GM21717 (cell line): ENCODE data around the gene CTSC.
A peak's percentile ranks its signal among the peaks of the same experiment; 100 is the strongest.
"Not testable (repeated sequence)": the region's sequence is repeated elsewhere in the genome, so short reads cannot be mapped to it uniquely, and the experiment has no call there.

ENCODE experiments used
- ATAC-seq: cut with Tn5 transposase; IDR thresholded peaks from one replicate; pipeline ENCODE4 v1.9.1; 2021; ENCODE audit warnings: mild to moderate bottlenecking, moderate library complexity; ENCODE audit not compliant: unreplicated experiment

CTSC gene

DNA sequence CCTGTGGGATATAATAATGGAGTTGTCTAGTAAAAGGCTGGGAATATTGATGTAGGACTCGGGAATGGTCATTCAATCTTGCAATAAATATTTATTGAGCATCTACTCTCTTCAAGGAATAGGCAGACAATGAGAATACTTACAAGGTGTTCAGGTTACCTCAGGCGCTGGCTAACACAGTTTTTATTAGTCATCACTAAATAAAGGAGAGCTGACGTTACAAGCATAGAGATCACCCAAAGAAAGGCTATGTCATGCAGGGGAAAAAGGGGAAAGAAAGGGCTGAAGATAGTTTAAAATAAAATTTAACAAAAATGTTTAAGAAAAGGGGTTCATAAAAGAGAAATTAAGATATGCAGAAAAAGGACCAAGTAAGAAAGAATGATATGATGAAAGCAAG is 15.8 kb upstream of the CTSC start:
- no peak for ATAC-seq

DNA sequence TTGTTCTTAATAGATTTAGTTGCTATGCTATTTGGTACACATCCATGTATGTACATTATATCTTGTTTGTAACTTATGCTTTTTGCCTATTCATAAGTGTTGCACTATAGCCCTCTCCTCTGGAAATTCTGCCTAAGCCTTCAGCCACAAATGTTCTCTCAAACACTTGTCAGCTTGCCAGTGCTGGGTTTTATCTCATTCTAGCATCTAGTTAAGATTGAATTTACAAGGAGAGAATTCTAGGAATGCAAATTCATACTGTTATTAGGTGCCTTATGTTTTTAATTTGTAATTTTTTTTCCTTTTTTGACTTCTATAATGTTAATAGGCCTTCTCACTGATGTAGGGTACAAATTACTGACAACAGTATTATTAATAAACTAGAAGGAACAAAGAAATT is 14.6 kb upstream of the CTSC start:
- ATAC-seq = no peak

DNA sequence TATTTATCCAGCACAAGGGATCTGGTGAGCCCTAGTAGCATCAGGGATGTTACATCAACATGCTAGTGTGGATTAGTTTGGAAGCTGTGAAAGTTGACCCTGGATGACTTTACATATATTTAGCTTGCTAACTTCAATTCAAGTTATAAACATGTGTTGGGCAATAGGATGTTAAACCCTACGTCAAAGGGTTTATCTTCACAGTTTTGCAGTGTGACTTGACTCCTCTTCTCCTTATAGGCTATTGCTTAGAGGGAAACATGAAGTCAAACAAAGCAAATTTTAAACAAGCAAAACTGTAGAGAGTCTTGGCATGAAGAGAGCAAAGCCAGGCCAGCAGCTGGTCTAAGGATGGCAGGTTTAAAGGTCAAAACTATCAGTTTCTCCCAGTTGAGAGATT is 11.3 kb upstream of the CTSC start:
- no peak for ATAC-seq

DNA sequence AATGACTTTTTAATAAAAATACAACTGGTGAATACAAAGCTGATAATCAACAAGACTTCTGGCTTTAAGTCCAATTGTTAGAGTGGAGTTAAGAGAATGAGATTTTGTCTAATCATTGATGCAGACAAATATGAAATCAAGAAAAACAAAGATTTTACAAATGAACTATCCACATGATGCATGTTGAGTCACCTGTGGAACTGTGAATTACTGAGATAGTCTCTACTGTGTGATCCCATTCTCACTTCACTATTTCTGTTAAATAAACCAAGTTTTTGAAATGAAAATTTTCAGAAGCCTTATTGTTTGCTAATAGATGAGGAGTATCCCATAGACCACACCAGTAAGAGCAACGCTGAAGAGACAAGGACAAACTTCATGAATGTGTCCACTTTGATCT is 8.4 kb upstream of the CTSC start:
- ATAC-seq = no peak

DNA sequence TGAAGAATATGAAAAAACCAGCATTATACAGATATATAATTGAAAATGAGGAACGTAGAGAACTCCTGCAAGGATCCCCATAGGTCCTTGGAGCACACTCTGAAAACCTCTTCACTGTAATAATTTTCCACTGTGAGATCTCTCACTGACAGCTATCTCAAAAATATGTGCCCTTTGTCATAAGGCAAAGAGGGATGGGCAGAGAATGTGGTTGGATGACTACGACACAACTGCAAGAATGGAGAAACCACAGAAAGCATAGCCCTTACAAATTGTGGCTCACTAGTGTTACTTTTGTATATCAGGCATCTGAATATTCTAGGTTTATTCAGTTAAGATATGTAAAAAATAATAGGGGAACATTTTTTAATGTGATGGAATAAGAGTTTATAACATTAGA is 7.9 kb upstream of the CTSC start:
- ATAC-seq = no peak

DNA sequence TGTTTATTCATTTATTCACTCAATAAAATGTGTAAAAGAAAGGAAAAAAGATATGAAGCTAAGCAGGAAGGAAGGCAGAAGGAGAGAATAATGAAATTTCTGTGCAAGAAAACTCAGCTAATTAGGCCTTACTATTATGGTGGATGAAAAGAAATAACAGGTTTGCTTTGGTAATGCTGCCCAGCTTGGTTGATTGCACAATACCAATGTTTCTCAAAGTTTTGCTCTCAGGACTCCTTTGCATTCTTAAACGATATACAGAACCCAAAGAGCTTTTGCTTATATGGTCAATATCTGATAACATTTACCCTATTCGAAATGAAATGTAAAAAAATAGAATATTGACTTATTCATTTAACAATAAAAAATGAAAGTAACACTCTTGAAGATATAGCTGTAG is 7.3 kb upstream of the CTSC start:
- ATAC-seq = no peak

DNA sequence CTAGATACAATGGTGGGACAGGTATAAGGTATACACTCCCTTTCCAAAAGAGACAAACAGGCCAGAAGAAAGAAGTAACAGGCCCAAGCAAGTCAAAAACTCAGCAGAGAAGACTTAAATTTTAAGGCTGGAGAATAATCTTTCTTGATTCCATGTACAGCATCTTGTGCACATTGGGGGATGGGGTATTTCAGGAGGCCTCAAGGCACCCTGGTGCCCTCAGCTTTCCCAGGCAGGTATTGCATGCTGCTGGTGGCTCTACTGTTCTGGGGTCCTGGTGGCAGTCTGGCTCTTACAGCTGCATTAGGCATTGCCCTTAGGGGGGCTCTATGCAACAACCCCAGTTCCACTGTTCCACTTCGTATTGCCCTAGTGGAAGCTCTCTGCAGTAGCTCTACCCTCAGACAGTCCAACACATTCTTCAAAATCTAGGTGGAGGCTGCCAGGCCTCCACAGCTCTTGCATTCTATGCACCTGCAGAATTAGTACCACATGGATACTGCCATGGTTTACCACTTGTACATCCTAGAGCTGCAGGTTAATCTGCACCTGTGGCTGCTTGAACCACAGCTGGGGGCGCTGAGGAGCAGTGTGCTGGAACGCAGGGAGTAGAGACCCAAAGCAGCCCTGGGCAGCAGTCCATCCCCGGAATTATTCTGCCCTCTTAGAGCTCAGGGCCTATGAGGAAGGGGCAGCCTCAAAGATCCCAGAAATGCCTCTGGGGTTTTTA is 4.2 kb upstream of the CTSC start:
- no peak for ATAC-seq

DNA sequence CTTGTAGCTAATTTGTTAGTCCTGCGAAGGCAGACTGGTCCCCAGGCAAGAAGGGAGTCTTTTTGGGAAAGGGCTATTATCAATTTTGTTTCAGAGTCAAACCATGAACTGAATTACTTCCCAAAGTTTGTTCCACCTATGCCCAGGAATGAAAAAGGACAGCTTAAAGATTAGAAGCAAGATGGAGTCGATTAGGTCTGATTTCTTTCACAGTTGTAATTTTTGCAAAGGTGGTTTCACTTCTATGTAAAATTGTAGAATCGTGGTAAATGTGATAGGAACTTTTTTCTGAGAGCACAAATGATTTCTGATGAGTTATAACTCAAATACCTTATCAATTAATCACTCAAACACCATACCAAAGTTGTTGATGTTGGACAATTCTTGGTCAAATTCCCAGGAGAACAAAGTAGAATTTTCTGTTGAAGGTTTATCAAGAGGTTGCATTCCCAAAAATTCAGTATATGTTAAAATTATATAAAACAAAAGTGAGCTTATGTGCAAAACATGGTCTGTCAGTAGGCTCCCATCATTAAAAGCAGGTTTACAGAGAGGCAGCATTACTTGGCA is 2.9 kb upstream of the CTSC start:
- no peak for ATAC-seq

DNA sequence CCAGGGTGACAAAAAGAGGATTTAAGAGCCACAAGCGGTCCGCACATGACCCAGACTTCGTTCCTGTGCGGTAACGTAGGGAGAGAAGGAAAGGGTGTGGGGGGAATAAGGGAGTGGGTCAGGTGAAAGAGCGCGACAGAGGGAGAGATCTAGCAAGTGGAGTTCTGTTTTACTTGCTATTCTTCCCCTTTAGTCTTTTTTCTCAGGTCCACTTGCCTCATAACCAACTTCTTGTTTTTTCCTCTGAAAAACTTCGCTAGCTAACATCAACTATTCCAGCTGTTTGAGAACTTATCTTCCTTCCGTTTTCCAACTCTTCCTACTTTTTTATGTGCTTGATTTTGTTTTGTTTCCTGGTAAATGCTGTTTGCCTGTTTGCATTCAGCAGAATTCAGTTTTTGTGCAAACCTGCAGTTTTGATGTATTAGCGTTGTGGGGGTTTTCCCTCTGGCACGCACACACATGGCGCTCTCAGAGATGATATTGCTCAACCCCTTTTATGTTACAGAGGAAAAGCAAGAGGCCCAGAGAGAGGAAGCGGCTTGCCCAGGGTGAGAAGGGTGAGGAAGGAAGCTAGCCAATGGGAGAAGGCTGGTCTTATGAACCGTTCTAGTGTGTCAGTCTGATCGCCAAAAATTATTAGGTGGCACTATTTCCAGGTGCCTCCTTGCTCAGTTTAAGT is 592 bp upstream of the CTSC start:
- ATAC-seq = peak; percentile 67

DNA sequence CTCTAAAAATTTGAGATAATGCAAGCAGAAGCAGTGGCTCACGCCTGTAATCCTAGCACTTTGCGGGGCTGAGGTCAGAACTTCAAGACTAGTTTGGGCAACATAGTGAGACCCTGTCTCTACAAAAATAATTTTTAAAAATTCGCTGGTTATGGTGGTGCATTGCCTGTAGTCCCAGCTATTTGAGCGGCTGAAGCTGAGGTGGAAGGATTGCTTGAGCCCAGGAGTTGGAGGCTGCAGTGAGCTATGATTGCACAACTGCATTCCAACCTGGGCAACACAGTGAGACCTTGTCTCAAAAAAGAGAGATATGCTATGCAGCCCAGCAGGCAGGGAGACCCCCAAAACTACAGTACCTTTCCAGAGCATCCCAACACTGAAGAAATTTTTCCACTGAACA is 2.3 kb downstream of the CTSC start:
- no peak for ATAC-seq

DNA sequence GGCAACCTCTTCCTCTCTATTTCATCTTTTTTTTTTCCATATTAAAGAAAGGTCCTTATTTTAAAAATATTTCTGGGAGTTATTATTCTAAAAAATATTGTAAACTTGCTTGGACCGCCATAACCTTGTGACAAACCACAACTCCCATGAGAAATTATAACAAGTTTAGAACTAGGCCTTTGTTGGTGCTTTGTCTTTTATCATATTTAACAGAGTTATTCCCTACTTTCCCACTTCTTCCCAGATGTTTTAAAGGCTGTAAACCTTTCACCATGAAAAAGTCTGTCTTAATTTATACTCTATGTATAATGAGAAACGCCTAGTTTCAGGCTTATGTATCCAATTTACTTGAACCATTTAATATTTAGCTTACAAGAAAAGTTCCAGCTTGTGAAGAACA is 3.7 kb downstream of the CTSC start:
- ATAC-seq = no peak

DNA sequence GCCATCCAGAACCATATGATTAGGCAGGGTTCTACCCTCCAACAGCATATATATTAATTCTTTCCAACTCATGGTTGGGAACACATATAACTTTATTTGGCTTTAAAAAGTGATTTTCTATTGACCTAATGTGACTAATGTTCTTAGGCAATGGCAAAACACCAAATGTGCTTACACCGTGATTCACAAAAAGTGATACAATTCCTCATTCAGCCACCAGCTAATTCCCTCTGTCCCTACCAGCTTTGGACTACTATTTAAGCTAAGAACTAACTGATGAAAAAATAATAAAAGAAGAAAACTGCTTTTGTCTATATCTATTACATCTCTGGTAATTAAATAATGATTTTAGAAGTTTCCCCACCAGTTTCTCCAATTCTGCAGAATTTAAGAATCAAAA is 4.7 kb downstream of the CTSC start:
- no peak for ATAC-seq

DNA sequence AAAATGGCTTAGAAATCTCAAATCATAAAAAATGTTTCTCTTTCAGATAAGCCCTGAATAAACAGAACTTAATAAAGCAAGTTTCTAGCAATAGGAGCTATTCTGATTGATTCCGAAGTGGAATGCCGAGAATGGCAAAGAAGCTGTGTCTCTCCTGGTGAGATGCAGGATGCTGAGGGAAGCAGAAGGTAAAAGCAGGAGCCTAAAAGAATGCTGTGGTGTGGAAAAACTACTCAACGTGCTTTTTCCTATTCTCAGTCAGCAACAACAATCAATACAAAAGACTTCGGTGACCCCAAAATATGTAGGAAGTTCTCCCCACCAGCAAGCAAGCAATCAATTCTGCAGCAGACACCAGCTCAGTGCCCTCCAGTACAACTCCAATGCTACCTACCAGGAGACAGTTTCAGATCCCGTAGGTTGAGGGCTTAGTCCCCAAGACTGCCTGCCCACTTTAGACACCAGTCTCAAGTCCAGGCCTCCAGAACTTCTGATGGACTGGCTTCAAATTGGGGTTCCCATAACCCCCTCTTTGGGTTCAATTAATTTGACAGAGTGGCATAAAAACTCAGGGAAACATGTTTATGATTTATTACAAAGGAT is 6.6 kb downstream of the CTSC start:
- no peak for ATAC-seq

DNA sequence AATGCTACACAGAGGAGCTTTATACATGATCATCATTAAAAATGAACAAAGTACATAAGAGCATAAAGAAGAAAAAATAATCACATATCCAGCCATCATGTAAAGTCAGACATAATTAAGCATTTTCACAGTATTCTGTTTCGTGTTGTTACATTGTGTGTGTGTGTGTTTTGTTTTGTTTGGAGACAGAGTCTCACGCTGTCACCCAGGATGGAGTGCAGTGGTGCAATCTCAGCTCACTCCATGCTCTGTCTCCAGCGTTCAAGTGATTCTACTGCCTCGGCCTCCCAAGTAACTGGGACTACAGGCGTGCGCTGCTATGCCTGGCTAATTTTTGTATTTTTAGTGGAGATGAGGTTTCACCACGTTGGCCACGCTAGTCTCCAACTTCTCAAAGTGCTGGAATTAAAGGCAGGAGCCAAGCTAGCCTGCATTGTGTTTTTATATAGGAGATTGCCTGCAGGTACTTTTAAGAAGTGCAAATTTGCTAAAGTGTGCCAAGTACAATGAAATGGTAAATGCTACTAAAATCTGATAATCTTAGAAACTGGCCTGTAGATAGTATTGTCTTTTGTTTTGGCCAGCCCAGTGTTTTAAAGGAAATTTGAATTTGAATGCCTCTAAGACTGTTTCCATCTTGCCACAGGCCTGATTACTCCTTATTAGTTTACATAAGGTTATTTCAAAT is 7.8 kb downstream of the CTSC start:
- ATAC-seq = no peak

DNA sequence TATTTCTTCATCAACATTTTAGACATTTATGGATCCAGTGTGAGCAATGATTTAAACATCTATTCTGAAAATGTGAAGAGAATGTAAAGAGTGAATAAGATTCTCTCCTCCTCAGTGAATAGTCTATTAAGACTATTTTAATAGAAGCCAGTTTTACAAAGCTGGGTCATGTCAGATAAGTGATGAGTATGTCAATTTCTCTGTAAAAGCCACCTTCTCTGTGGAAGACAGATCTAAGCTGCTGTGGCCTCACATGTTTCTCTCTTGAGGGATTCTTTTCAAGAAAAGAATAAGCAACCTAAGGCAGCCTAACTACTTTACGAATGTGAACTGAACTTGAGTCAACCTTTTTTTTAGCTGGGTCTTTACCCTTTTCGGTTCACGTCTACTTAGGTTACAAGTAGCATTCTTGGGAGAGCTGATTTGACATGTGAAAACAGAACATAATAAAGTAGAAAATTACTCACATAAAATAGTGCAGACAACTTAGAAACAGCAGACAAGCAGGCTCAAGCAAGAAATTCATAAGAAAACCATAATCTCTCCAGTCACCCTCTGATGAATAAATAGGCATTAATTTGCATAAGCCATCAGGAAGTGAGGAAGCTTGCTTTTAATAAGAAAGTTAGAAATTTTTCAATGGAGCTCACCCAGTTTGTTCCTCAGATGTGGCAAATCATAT is 9.9 kb downstream of the CTSC start:
- ATAC-seq = peak; percentile 36

DNA sequence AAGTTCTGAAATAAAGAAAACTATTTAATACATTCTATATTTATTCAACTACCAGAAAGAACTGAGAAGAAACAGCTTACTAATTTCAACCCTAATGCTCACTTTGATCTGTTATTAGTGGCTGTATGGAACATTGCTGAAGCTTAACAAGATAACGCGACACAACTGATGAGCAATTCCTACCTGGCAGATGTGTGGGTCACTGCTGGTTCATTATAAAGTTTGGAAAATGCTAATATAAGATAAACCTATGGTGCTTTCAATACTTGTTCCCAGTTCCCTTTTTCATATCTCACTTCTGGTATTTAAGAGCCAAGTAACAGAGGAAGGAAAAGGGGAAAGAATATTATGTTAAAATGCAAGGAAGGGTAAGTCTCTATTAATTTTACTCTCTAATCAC is 10.5 kb downstream of the CTSC start:
- peak; percentile 79 for ATAC-seq

DNA sequence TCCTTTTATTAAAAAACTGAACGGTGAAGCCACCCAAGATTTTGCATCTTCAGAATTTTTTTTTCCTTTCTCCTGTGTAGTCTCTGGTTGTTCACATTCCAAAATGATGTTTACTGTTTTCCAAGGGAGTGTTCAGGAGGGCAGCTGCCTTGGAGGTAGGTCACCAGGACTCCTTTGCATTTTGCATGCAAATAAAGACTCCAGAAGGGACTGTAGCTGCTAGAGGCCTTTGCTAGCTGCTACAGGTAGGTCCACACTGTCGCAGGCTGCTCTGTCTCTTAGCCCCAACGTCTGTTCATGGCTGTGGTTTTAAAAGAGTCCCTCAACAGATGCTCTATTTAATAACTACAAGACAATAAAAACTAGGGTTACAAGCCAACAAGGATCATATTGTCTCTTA is 11.4 kb downstream of the CTSC start:
- ATAC-seq = no peak

DNA sequence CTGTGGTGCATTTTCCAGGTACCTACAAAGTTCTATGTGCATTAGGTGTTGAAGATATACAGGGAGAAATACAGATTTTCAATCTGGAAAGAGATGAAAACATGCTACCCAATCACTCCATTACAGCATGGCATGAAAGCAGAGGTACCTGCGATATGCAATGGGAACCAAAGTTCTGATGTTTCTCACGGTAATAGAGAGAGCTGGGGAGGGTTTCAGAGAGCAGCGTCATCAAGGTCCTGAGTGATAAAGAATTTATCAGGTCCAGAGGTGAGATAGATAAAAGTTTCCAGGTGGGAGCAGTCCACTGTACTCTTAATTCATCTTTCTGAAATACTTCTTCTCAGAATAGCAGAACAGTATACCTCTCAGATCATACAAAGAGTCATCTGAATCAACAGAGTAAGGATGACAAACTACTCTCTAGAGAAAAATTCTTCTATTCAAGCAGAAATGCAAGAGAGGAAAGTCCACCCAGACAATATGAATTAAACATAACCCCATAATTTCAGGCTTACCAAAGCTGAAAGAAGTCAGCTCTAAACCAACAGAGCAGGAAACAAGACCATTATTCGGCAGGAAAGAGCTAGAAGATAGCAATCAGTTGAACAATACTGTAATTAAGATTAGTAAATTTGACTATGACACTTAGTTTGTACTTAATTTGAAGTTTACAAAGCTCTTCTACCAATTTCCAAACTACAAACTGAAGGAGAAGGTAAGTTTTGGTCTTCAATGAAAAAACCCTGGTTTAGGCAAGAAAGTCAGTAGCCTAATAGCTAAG is 12.8 kb downstream of the CTSC start:
- no peak for ATAC-seq

DNA sequence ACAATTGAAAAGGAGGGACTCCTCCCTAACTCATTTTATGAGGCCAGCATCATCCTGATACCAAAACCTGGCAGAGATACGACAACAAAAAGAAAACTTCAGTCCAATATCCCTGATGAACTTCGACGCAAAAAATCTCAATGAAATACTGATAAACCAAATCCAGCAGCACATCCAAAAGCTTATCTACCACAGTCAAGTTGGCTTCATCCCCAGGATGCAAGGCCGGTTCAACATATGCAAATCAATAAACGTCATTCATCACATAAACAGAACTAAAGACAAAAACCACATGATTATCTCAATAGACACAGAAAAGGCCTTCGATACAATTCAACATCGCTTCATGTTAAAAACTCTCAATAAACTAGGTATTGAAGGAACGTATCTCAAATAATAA is 14.7 kb downstream of the CTSC start:
- ATAC-seq = not testable (repeated sequence)

DNA sequence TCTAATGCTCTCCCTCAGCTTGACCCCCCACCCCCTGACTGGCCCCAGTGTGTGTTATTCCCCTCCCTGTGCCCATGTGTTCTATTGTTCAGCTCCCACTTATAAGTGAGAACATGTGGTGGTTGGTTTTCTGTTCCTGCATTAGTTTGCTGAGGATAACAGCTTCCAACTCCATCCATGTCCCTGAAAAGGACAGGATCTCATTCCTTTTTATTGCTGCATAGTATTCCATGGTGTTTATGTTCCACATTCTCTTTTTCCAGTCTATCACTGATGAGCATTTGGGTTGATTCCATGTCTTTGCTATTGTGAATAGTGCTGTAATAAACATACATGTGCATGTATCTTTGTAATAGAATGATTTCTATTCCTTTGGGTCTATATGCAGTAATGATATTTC is 16.1 kb downstream of the CTSC start:
- ATAC-seq = not testable (repeated sequence)
